ENCODE data around the gene MYH9.

GRCh38 chr22:36300396-36301212 lies 87.2 kb downstream of the MYH9 start:
- TF ChIP-seq CTCF (conservative IDR thresholded peaks at IDR 0.05) (no peak), ZFX (IDR thresholded peaks at IDR 0.05) (no peak)
